HEK293 (cell line): Measurements from ENCODE around the gene METTL17.

ENCODE experiments used
- CTCF ChIA-PET: fragments of 350-600 bp; formaldehyde crosslinking; extraction: SDS; loops from one replicate; lab custom pipeline; 2021; ENCODE audit warnings: antibody characterized with exemption; lab: Yijun Ruan, JAX
- POLR2A ChIA-PET: fragments of 300-600 bp; formaldehyde crosslinking; extraction: SDS; loops from one replicate; lab custom pipeline; 2020; ENCODE audit warnings: antibody characterized with exemption, inconsistent platforms; lab: Yijun Ruan, JAX
- H3K27ac ChIP-seq: fragments of 200-500 bp; sonication (Bioruptor generic); 2 replicates; pipeline ENCODE4 v1.5.1; 2014; ENCODE audit warnings: low read depth, low read length, control low read depth, inconsistent platforms; ENCODE audit errors: extremely low read depth
- H3K36me3 ChIP-seq, 2 experiments: fragments of 200-500 bp in 1 of 2; sonication (Bioruptor generic) in 1 of 2; 1 replicate in 1 of 2; 2 replicates in 1 of 2; pipeline ENCODE4 v1.5.1; 2014 to 2017; ENCODE audit warnings: inconsistent platforms in 2 of 2, low read length in 2 of 2; ENCODE audit not compliant: control insufficient read depth in 2 of 2, insufficient read depth in 1 of 2
- H3K4me1 ChIP-seq: fragments of 200-500 bp; sonication (Bioruptor generic); 2 replicates; pipeline ENCODE4 v1.5.1; 2014; ENCODE audit warnings: mild to moderate bottlenecking, low read length, inconsistent platforms; ENCODE audit not compliant: control insufficient read depth, insufficient read depth
- H3K4me3 ChIP-seq: 2 replicates; pipeline ENCODE4 v1.5.1; 2011; ENCODE audit warnings: low read depth, mild to moderate bottlenecking, control low read depth, low read length, moderate library complexity
- H3K9me3 ChIP-seq: fragments of 200-500 bp; sonication (Bioruptor generic); 2 replicates; pipeline ENCODE4 v1.5.1; 2014; ENCODE audit warnings: low read depth, low read length, inconsistent platforms; ENCODE audit not compliant: control insufficient read depth, insufficient read depth
- BCL11B ChIP-seq: fragments of 450-650 bp; formaldehyde crosslinking; IDR thresholded peaks from 2 replicates; pipeline ENCODE4 v1.5.1; 2016; ENCODE audit warnings: low read depth, missing biosample characterization, missing genetic modification characterization
- CTCF ChIP-seq: fragments of 450-650 bp; formaldehyde crosslinking; IDR thresholded peaks from 2 replicates; pipeline ENCODE4 v1.5.1; 2016; ENCODE audit warnings: missing biosample characterization, missing genetic modification characterization
- GLIS2 ChIP-seq: fragments of 450-650 bp; formaldehyde crosslinking; IDR thresholded peaks from 2 replicates; pipeline ENCODE4 v1.5.1; 2016; ENCODE audit warnings: missing biosample characterization, missing genetic modification characterization
- HOXA7 ChIP-seq: sonication (generic); formaldehyde crosslinking; IDR thresholded peaks from 2 replicates; pipeline ENCODE4 v1.8.1; 2022; ENCODE audit warnings: missing genetic modification reagents, borderline replicate concordance
- REST ChIP-seq: fragments of 450-650 bp; formaldehyde crosslinking; IDR thresholded peaks from 2 replicates; pipeline ENCODE4 v1.5.1; 2016; ENCODE audit warnings: missing biosample characterization, missing genetic modification characterization
- SP2 ChIP-seq: fragments of 450-650 bp; formaldehyde crosslinking; IDR thresholded peaks from 2 replicates; pipeline ENCODE4 v1.5.1; 2016; ENCODE audit warnings: missing biosample characterization, missing genetic modification characterization
- TSHZ1 ChIP-seq: fragments of 450-650 bp; formaldehyde crosslinking; IDR thresholded peaks from 2 replicates; pipeline ENCODE4 v1.5.1; 2016; ENCODE audit warnings: missing biosample characterization, missing genetic modification characterization, borderline replicate concordance
- ZBTB49 ChIP-seq: fragments of 450-650 bp; formaldehyde crosslinking; IDR thresholded peaks from 2 replicates; pipeline ENCODE4 v1.5.1; 2016; ENCODE audit warnings: missing biosample characterization, missing genetic modification characterization, low read depth
- ZNF157 ChIP-seq: fragments of 450-650 bp; formaldehyde crosslinking; IDR thresholded peaks from 2 replicates; pipeline ENCODE4 v1.5.1; 2016; ENCODE audit warnings: missing biosample characterization, missing genetic modification characterization
- ZNF184 ChIP-seq: fragments of 450-650 bp; IDR thresholded peaks from 2 replicates; pipeline ENCODE4 v1.5.1; 2018; ENCODE audit warnings: missing biosample characterization, mild to moderate bottlenecking, missing genetic modification characterization
- ZNF2 ChIP-seq: fragments of 450-650 bp; formaldehyde crosslinking; IDR thresholded peaks from 2 replicates; pipeline ENCODE4 v1.5.1; 2016; ENCODE audit warnings: missing biosample characterization, missing genetic modification characterization
- ZNF350 ChIP-seq: fragments of 450-650 bp; formaldehyde crosslinking; IDR thresholded peaks from 2 replicates; pipeline ENCODE4 v1.5.0; 2017; ENCODE audit warnings: missing biosample characterization, mild to moderate bottlenecking, missing genetic modification characterization
- ZNF391 ChIP-seq: fragments of 450-650 bp; formaldehyde crosslinking; IDR thresholded peaks from 2 replicates; pipeline ENCODE4 v1.5.1; 2016; ENCODE audit warnings: low read depth, missing biosample characterization, missing genetic modification characterization, borderline replicate concordance
- ZNF473 ChIP-seq: fragments of 450-650 bp; formaldehyde crosslinking; IDR thresholded peaks from 2 replicates; pipeline ENCODE4 v1.5.1; 2017; ENCODE audit warnings: missing biosample characterization, missing genetic modification characterization
- ZNF513 ChIP-seq: fragments of 450-650 bp; IDR thresholded peaks from 2 replicates; pipeline ENCODE4 v1.5.1; 2018; ENCODE audit warnings: missing biosample characterization, missing genetic modification characterization
- ZNF585B ChIP-seq: fragments of 450-650 bp; formaldehyde crosslinking; IDR thresholded peaks from 2 replicates; pipeline ENCODE4 v1.5.1; 2016; ENCODE audit warnings: missing biosample characterization, missing genetic modification characterization
- ZNF837 ChIP-seq: fragments of 450-650 bp; formaldehyde crosslinking; IDR thresholded peaks from 2 replicates; pipeline ENCODE4 v1.5.1; 2016; ENCODE audit warnings: missing biosample characterization, missing genetic modification characterization

The METTL17 gene

GRCh38 chr14:21016413-21017190 lies 26.8 kb downstream of the METTL17 start (continued):
- no peak for TF ChIP-seq REST

- Histone ChIP-seq H3K4me3 (no peak overlapping the region), H3K36me3 (peaks cover 0 to 51% of the 10 kb centered on the region in 2 experiments; a peak in 2 of 3 replicates), H3K9me3 (no peaks in the 10 kb centered on the region), H3K4me1 (no peaks in the 10 kb centered on the region), H3K27ac (no peak overlapping the region)
- ChIA-PET CTCF (interaction anchor here (0.6 to 7.4 kb wide), 6 partner anchors 10 to 318 kb away, joined by 3 to 136 read pairs (median 5); no protein-coding TSS in a partner anchor), POLR2A (interaction anchor here (1.3 kb wide), 1 partner anchor 54 kb away, joined by 3 read pairs; no protein-coding TSS in a partner anchor)
- TF ChIP-seq HOXA7: no peak
- no peak for TF ChIP-seq BCL11B (tag by site-specific recombination)
- TF ChIP-seq SP2 (tag by site-specific recombination): no peak
- no peak for TF ChIP-seq GLIS2
- no peak for TF ChIP-seq ZNF391 (tag by site-specific recombination)
- no peak for TF ChIP-seq CTCF (tag by site-specific recombination)
- no peak for TF ChIP-seq ZNF157 (tag by site-specific recombination)
- no peak for TF ChIP-seq ZNF837
- TF ChIP-seq ZNF350 (tag by site-specific recombination): no peak
- no peak for TF ChIP-seq ZNF473 (tag by site-specific recombination)
- no peak for TF ChIP-seq ZNF184 (tag by site-specific recombination)
- TF ChIP-seq ZNF585B (tag by site-specific recombination): no peak
- TF ChIP-seq ZNF513 (tag by site-specific recombination): no peak
Measured at GRCh38 chr14:21017528-21018245, 27.9 kb downstream of the METTL17 start.

- H3K9me3 ChIP-seq: no peaks in the 10 kb centered on the region
- no peak overlapping the region for H3K27ac ChIP-seq
- ChIA-PET CTCF (interaction anchor here (0.8 to 7.4 kb wide), 5 partner anchors 9 to 160 kb away, joined by 3 to 136 read pairs (median 7); no protein-coding TSS in a partner anchor), POLR2A (interaction anchor here (1.3 kb wide), 1 partner anchor 53 kb away, joined by 3 read pairs; no protein-coding TSS in a partner anchor)
- H3K36me3 ChIP-seq: peaks cover 0 to 51% of the 10 kb centered on the region in 2 experiments; a peak in 2 of 3 replicates
- TF ChIP-seq ZNF2 (no peak), TSHZ1 (tag by site-specific recombination) (no peak), ZBTB49 (no peak)
- no peaks in the 10 kb centered on the region for H3K4me1 ChIP-seq
- no peak overlapping the region for H3K4me3 ChIP-seq
Measured at GRCh38 chr14:21018286-21018685, 28.5 kb downstream of the METTL17 start.
